Panc1 (cell line): ENCODE data around the gene SMTN.

Experiments
- CTCF ChIP-seq: fragments of 450-650 bp; IDR thresholded peaks from 2 replicates; pipeline ENCODE4 v1.5.1; 2017; ENCODE audit warnings: mild to moderate bottlenecking
- TCF7L2 ChIP-seq: IDR thresholded peaks from 2 replicates; pipeline ENCODE4 v1.6.1; 2011; ENCODE audit warnings: mild to moderate bottlenecking, low read depth, low read length, inconsistent platforms

GRCh38 chr22:31039393-31039792 is 41.7 kb upstream of the SMTN start:
- no peak for TF ChIP-seq CTCF
- TF ChIP-seq TCF7L2, result no peak
